PC-3 (cell line): Measurements from ENCODE around the gene TP63.

Experiments used
- EZH2phosphoT487 ChIP-seq: fragments of 300-600 bp; sonication (generic); IDR thresholded peaks from 2 replicates; pipeline ENCODE4 v1.6.1; 2018; ENCODE audit warnings: mild to moderate bottlenecking, antibody characterized with exemption, low read length, borderline replicate concordance
- TF ChIP-seq, protein P1 (sequence below): fragments of 300-600 bp; sonication (generic); conservative IDR thresholded peaks from 2 replicates; pipeline ENCODE4 v1.5.1; 2017; ENCODE audit warnings: antibody characterized with exemption, low read depth, mild to moderate bottlenecking, low read length

DNA sequence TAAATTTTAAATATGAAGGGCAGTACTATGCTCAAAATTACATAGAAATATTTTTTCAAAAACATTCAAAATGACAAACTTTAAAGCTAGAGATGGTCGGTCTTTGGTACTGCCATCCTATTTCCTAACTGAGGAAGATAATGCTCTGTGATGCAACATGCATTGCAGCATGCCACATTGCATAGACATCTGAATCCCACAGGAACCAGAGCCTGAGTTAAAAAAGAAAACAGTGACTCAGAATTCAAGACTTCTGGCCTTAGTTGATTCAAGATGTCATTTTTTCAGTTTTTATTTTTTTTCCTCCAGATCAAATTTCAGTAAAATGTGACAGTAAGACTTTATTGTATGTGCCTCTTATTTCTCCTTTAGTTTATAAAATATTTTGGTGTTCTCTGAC lies 33.1 kb downstream of the TP63 start:
- TF ChIP-seq EZH2phosphoT487 = no peak
- TF ChIP-seq, protein P1, sequence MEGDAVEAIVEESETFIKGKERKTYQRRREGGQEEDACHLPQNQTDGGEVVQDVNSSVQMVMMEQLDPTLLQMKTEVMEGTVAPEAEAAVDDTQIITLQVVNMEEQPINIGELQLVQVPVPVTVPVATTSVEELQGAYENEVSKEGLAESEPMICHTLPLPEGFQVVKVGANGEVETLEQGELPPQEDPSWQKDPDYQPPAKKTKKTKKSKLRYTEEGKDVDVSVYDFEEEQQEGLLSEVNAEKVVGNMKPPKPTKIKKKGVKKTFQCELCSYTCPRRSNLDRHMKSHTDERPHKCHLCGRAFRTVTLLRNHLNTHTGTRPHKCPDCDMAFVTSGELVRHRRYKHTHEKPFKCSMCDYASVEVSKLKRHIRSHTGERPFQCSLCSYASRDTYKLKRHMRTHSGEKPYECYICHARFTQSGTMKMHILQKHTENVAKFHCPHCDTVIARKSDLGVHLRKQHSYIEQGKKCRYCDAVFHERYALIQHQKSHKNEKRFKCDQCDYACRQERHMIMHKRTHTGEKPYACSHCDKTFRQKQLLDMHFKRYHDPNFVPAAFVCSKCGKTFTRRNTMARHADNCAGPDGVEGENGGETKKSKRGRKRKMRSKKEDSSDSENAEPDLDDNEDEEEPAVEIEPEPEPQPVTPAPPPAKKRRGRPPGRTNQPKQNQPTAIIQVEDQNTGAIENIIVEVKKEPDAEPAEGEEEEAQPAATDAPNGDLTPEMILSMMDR = no peak
